Activated CD4-positive, alpha-beta T cell treated with anti-CD3 and anti-CD28 coated beads for 48 hours (primary cell): Measurements from ENCODE around the gene KIF20B.
"Not testable (repeated sequence)": the region's sequence is repeated elsewhere in the genome, so short reads cannot be mapped to it uniquely, and the experiment has no call there.

Experiments
- DNase-seq: peaks from one replicate; pipeline ENCODE4 v3.0.0-alpha.2; 2020

Gene KIF20B

GRCh38 chr10:89783406-89783805, 82.0 kb downstream of the KIF20B start:
- no peak for DNase-seq

- DNase-seq: no peak
Measured at GRCh38 chr10:89785095-89785494, 83.7 kb downstream of the KIF20B start.

GRCh38 chr10:89789188-89789877, 87.9 kb downstream of the KIF20B start:
- DNase-seq: no peak

DNA sequence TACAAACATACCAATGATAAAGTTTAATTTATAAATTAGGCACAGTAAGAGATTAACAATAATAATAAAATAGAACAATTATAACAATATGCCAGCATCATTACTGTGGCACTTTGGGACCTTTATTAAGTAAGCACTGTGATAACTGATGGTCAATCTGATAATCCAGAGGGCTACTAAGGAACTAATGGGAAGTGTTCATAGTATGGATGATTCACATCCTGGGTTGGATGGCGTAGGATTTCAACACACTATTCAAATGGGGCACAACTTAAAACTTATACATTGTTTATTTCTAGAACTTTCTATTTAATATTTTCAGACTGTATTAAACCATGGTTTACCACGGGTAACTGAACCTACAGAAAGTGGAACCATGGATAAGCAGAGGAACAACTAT, 90.8 kb downstream of the KIF20B start:
- no peak for DNase-seq

- peak; percentile 20 for DNase-seq
Measured at GRCh38 chr10:89793649-89794254, 92.4 kb downstream of the KIF20B start.

- no peak for DNase-seq
Measured at GRCh38 chr10:89795840-89796239, 94.5 kb downstream of the KIF20B start.

DNA sequence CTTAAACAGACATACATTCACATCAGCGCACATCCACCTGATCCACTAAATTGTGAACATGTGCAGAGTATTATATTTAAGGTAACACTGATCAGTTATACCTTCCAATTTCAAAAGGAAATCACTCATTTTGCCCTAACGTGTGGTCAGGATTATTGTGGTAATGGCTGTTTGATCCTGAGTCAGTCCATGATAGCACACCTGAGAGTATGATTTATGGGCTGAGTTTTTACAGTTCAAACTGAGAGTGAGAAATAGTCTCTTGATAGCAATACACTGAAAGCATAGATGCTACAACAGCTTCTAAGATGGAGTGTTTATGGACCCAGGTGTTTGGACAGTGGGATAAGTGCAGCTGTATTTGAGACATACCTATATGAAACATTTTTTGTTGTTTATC, 96.7 kb downstream of the KIF20B start:
- DNase-seq: no peak

DNA sequence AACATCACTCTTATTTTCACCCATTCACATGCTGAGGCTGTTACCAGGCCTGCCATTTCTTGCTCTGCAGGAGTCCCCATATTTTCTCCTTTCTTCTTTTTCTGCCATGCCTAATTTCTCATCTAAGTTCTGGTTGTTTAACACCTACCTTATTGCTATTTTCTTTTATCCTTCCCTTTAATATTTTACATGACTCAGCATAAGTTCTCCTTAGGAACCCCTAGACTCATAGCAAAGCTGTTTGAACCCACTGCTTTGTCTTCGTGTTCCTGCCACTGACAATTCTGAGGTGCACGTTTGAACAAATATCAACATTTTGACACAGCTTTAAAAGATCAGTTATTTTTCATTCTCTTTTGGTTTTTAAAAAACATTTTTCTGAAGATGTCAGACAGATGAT, 98.2 kb downstream of the KIF20B start:
- no peak for DNase-seq

- peak; percentile 79 for DNase-seq
Measured at GRCh38 chr10:89805599-89806013, 104.2 kb downstream of the KIF20B start.

DNA sequence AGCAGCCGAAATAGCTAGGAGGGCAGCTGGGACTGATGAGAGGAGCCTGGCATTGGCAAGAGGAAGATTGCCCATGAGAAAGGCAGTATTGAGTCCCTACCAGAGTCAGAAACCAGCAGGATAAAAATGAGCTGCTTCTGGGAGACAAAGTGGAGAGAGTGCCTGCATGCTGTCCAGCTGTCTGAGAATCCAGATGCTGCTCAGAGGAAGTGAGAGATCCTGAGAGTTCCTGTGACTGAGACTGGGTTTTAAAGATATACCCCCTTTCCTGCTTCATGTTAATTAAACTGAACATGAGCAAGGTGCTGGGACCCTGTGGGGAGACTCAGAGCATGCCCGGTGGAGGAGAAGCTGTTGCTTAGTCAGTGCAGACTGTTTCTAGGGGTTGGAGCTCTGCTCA, 107.5 kb downstream of the KIF20B start:
- DNase-seq: no peak

DNA sequence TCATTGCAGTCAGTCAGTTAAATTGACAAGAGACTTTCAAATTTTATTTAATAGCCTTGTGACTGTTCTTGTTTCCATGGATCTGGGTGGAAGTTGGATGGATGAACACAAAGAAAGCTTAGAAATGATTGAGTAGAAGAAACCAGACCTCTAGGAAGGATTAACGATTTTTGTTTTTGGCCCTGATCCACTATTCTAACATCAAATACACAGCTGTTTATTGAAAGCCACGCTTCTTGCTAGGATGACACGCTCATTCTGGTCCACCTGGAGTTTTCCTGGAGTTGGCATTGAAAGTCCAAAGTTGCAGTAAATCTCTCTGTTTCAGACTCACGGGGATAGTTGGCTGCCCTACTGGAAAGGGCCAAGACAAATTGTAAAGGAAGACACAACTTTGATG, 108.4 kb downstream of the KIF20B start:
- DNase-seq: no peak

DNA sequence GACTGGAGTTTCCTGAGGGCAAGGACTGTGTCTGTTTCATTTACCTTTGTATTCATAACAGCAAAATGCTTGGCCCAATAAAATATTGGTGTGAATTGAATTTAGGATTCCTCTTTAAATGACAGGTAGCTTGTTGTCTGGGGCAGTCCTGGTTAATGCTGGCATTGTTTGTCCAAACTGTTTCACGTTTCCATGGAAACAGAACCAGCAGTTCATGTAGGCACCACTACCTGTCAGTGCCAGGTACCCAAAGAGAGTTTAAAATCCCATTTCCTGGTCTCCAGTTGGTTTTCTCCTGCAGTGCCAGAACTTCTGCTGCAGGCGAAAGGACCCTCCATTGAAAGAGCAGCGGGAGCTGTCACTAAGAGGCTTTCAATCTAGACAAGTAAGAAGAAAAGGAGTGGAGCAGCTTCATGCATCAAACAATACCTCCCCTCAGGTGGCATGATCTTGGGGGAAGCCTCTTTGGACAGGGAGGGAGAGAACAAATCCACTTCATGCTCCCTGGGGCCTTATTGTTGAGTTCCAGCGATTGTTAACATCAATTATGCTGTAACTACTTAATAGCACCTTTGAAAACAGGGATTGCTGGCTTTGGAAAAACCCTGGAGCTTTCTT, 109.6 kb downstream of the KIF20B start:
- DNase-seq: no peak

GRCh38 chr10:89813546-89813945, 112.2 kb downstream of the KIF20B start:
- no peak for DNase-seq

GRCh38 chr10:89814278-89814677, 112.9 kb downstream of the KIF20B start:
- no peak for DNase-seq

- DNase-seq: no peak
Measured at GRCh38 chr10:89815049-89815853, 113.9 kb downstream of the KIF20B start.

DNA sequence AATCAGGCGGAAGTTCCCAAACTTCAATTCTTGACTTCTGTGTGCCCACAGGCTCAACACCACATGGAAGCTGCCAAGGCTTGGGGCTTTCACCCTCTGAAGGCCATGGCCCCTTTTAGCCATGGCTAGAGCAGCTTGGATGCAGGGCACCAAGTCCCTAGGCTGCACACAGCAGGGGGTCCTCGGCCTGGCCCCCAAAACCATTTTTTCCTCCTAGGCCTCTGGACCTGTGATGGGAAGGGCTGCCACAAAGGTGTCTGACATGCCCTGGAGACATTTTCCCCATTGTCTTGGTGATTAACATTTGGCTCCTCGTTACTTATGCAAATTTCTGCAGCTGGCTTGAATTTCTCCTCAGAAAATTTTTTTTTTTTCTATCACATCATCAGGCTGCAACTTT, 117.6 kb downstream of the KIF20B start:
- DNase-seq: not testable (repeated sequence)
